ENCODE data around the gene PCGF3.

GRCh38 chr4:680091-680490 lies 25.5 kb upstream of the PCGF3 start:
- no peak for TF ChIP-seq CTCF (IDR thresholded peaks at IDR 0.05)
- TF ChIP-seq POLR2A (IDR thresholded peaks at IDR 0.05), result no peak
